HepG2 (cell line): ENCODE measurements around the gene CHCHD5. TPM values are rescaled to one million over a fixed set of nuclear protein-coding genes. Genes with fewer than 3 reads are reported as not detected.

Experiments
- ELF4 ChIP-seq: sonication (generic); formaldehyde crosslinking; IDR thresholded peaks from 2 replicates; pipeline ENCODE4 v1.5.0; 2020; ENCODE audit warnings: missing genetic modification reagents, mild to moderate bottlenecking, moderate library complexity, borderline replicate concordance
- FOXJ3 ChIP-seq: sonication (generic); formaldehyde crosslinking; IDR thresholded peaks from 2 replicates; pipeline ENCODE4 v1.4.0; 2020; ENCODE audit warnings: missing genetic modification reagents, mild to moderate bottlenecking, borderline replicate concordance
- GATA4 ChIP-seq: sonication (generic); IDR thresholded peaks from 2 replicates; pipeline ENCODE4 v1.6.1; 2016; ENCODE audit warnings: antibody characterized with exemption, low read depth, borderline replicate concordance
- HOXD1 ChIP-seq: sonication (generic); formaldehyde crosslinking; IDR thresholded peaks from 2 replicates; pipeline ENCODE4 v1.5.0; 2020; ENCODE audit warnings: missing genetic modification reagents
- KMT2A ChIP-seq: sonication (generic); formaldehyde crosslinking; IDR thresholded peaks from 2 replicates; pipeline ENCODE4 v1.4.0; 2020; ENCODE audit warnings: missing genetic modification reagents
- MBNL3 ChIP-seq: fragments of 250-450 bp; sonication (Bioruptor Pico); conservative IDR thresholded peaks from 2 replicates; pipeline ENCODE4 v1.8.0; 2022; ENCODE audit warnings: mild to moderate bottlenecking, inconsistent platforms
- MTERF4 ChIP-seq: sonication (generic); formaldehyde crosslinking; IDR thresholded peaks from 2 replicates; pipeline ENCODE4 v1.8.0; 2023; ENCODE audit warnings: mild to moderate bottlenecking, missing genetic modification reagents
- NKX3-1 ChIP-seq: sonication (generic); formaldehyde crosslinking; IDR thresholded peaks from 2 replicates; pipeline ENCODE4 v1.5.0; 2020; ENCODE audit warnings: missing genetic modification reagents
- RNF2 ChIP-seq: fragments of 450-650 bp; conservative IDR thresholded peaks from 2 replicates; pipeline ENCODE4 v1.6.1; 2016; ENCODE audit warnings: low read depth
- SRF ChIP-seq: IDR thresholded peaks from 2 replicates; pipeline ENCODE4 v1.6.1; 2011; ENCODE audit warnings: mild to moderate bottlenecking, low read depth, low read length, moderate library complexity
- U2AF1 ChIP-seq: fragments of 200-400 bp; formaldehyde crosslinking; optimal IDR thresholded peaks from 2 replicates; pipeline ENCODE3; 2017; ENCODE audit warnings: mild to moderate bottlenecking, low read depth, low read length
- ZBTB21 ChIP-seq: sonication (generic); formaldehyde crosslinking; IDR thresholded peaks from 2 replicates; pipeline ENCODE4 v1.4.0; 2020; ENCODE audit warnings: missing genetic modification reagents
- ZNF3 ChIP-seq: IDR thresholded peaks from 2 replicates; pipeline ENCODE4 v1.7.0; 2017; ENCODE audit warnings: inconsistent platforms
- ZNF33A ChIP-seq: sonication (generic); formaldehyde crosslinking; IDR thresholded peaks from 2 replicates; pipeline ENCODE4 v1.5.1; 2020; ENCODE audit warnings: missing genetic modification reagents, mild to moderate bottlenecking, moderate library complexity, borderline replicate concordance
- ZNF510 ChIP-seq: sonication (generic); formaldehyde crosslinking; IDR thresholded peaks from 2 replicates; pipeline ENCODE4 v1.4.0; 2020; ENCODE audit warnings: low read depth, mild to moderate bottlenecking, missing genetic modification reagents
- ZNF564 ChIP-seq: sonication (generic); formaldehyde crosslinking; IDR thresholded peaks from 2 replicates; pipeline ENCODE4 v1.8.1; 2023; ENCODE audit warnings: mild to moderate bottlenecking, missing genetic modification reagents
- ZNF589 ChIP-seq: sonication (generic); formaldehyde crosslinking; conservative IDR thresholded peaks from 2 replicates; pipeline ENCODE4 v1.8.0; 2022; ENCODE audit warnings: mild to moderate bottlenecking, moderate library complexity, missing genetic modification reagents
- ZNF670 ChIP-seq: sonication (generic); formaldehyde crosslinking; IDR thresholded peaks from 2 replicates; pipeline ENCODE4 v1.8.0; 2022; ENCODE audit warnings: mild to moderate bottlenecking, missing genetic modification reagents, borderline replicate concordance
- polyA plus RNA-seq, 8 experiments: library from polyadenylated mRNA; depleted of rRNA in 3 of 8; stranded (reverse) in 7 of 8; unstranded in 1 of 8; fragments of >200 nt; fragmentation: Illumina TruSeq in 4 of 8; extraction: Trizol in 4 of 8; gene quantifications; 2 replicates each; pipeline versions ENCODE4 v1.2.1 to v1.2.3, GENCODE V29; 2011 to 2016; ENCODE audit warnings: low read depth in 4 of 8, missing spikeins in 1 of 8, mixed read lengths in 1 of 8; ENCODE audit not compliant: insufficient read depth in 1 of 8
- total RNA-seq, 5 experiments: library from RNA; depleted of rRNA; stranded (reverse); fragments of >200 nt; fragmentation: Illumina TruSeq; extraction: Trizol; gene quantifications; 2 replicates each; pipeline ENCODE4 v1.2.3, GENCODE V29; 2016; ENCODE audit warnings: low read depth in 1 of 5
- TF ChIP-seq, protein P1 (sequence below): sonication (generic); formaldehyde crosslinking; IDR thresholded peaks from 2 replicates; pipeline ENCODE4 v1.4.0; 2020; ENCODE audit warnings: missing genetic modification reagents, borderline replicate concordance
- TF ChIP-seq, protein P2 (sequence below), 2 experiments: sonication (generic) in 1 of 2; formaldehyde crosslinking in 1 of 2; IDR thresholded peaks; 2 replicates each; pipeline versions ENCODE4 v1.4.0 to v1.6.1; 2016 to 2020; ENCODE audit warnings: borderline replicate concordance in 1 of 2, low read depth in 1 of 2, mild to moderate bottlenecking in 1 of 2, missing genetic modification reagents in 1 of 2
- TF ChIP-seq, protein P3 (sequence below): IDR thresholded peaks from 2 replicates; pipeline ENCODE4 v1.6.1; 2016; ENCODE audit warnings: low read depth, borderline replicate concordance

Gene CHCHD5
- total and polyA plus RNA-seq, 2 of the 13 experiments (the other 11 are each of a cell fraction or from before 2014, with no cell fraction given), result 19.0 to 23.9 TPM

GRCh38 chr2:112584134-112584890, at the start of gene CHCHD5 (continued):
- TF ChIP-seq, protein P1, sequence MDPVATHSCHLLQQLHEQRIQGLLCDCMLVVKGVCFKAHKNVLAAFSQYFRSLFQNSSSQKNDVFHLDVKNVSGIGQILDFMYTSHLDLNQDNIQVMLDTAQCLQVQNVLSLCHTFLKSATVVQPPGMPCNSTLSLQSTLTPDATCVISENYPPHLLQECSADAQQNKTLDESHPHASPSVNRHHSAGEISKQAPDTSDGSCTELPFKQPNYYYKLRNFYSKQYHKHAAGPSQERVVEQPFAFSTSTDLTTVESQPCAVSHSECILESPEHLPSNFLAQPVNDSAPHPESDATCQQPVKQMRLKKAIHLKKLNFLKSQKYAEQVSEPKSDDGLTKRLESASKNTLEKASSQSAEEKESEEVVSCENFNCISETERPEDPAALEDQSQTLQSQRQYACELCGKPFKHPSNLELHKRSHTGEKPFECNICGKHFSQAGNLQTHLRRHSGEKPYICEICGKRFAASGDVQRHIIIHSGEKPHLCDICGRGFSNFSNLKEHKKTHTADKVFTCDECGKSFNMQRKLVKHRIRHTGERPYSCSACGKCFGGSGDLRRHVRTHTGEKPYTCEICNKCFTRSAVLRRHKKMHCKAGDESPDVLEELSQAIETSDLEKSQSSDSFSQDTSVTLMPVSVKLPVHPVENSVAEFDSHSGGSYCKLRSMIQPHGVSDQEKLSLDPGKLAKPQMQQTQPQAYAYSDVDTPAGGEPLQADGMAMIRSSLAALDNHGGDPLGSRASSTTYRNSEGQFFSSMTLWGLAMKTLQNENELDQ, result no peak
- TF ChIP-seq SRF (peak; percentile 77; the same call in 1 of the 2 replicates), MBNL3 (CRISPR knock-in tag) (no peak), ZNF670 (peak; percentile 88), HOXD1 (CRISPR knock-in tag) (peak; percentile 79; the same call in 1 of the 2 replicates), RNF2 (peak; percentile 42; the same call in 1 of the 2 replicates), ZNF589 (0 out of 2 replicates have a peak, but pooled peaks have one; percentile 16), ZNF3 (CRISPR knock-in tag) (peak; percentile 24; the same call in 1 of the 2 replicates), U2AF1 (peak; percentile 80), ZNF564 (CRISPR knock-in tag) (no peak), ELF4 (CRISPR knock-in tag) (peak; percentile 100), NKX3-1 (CRISPR knock-in tag) (peak; percentile 89; the same call in 1 of the 2 replicates), ZBTB21 (CRISPR knock-in tag) (peak; percentile 78), KMT2A (CRISPR knock-in tag) (peak; percentile 86; the same call in 1 of the 2 replicates), ZNF510 (0 out of 2 replicates have a peak, but pooled peaks have one; percentile 30), FOXJ3 (CRISPR knock-in tag) (peak; percentile 52; the same call in 1 of the 2 replicates), GATA4 (peak; percentile 74), ZNF33A (CRISPR knock-in tag) (peak; percentile 78; the same call in 1 of the 2 replicates), MTERF4 (CRISPR knock-in tag) (peak; percentile 96)
- TF ChIP-seq, protein P2, sequence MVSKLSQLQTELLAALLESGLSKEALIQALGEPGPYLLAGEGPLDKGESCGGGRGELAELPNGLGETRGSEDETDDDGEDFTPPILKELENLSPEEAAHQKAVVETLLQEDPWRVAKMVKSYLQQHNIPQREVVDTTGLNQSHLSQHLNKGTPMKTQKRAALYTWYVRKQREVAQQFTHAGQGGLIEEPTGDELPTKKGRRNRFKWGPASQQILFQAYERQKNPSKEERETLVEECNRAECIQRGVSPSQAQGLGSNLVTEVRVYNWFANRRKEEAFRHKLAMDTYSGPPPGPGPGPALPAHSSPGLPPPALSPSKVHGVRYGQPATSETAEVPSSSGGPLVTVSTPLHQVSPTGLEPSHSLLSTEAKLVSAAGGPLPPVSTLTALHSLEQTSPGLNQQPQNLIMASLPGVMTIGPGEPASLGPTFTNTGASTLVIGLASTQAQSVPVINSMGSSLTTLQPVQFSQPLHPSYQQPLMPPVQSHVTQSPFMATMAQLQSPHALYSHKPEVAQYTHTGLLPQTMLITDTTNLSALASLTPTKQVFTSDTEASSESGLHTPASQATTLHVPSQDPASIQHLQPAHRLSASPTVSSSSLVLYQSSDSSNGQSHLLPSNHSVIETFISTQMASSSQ (IDR thresholded peaks at IDR 0.05; ENCODE audit: low read depth), result no peak
- TF ChIP-seq, protein P2 (CRISPR knock-in tag; IDR thresholded peaks at IDR 0.05; ENCODE audit: borderline replicate concordance), result 0 out of 2 replicates have a peak, but pooled peaks have one; percentile 60
- TF ChIP-seq, protein P3, sequence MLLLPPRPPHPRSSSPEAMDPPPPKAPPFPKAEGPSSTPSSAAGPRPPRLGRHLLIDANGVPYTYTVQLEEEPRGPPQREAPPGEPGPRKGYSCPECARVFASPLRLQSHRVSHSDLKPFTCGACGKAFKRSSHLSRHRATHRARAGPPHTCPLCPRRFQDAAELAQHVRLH (CRISPR knock-in tag), result peak; percentile 74; the same call in 1 of the 2 replicates
